ENCODE data around the gene GNPAT. TPM values are rescaled to one million over a fixed set of nuclear protein-coding genes. Genes with fewer than 3 reads are reported as not detected.

Gene GNPAT
- total RNA-seq, 2 experiments from 2014 or later: 60.4 to 62.0 TPM

Other genes with a start within 250 kb of the GNPAT start
- 10 to 100 TPM; 11.0 to 11.1 TPM for gene FAM89A, start 201.0 kb upstream of the GNPAT start, total RNA-seq
- gene TRIM67, start 79.2 kb upstream of the GNPAT start, total RNA-seq: not detected
- gene EXOC8, start 96.6 kb downstream of the GNPAT start, total RNA-seq: 10 to 100 TPM; 11.5 to 12.0 TPM
- gene SPRTN, start 97.1 kb downstream of the GNPAT start, total RNA-seq: 1 to 10 TPM; 6.0 to 9.1 TPM
- 1 to 10 TPM; 9.6 to 9.8 TPM for gene EGLN1, start 181.1 kb downstream of the GNPAT start, total RNA-seq

Data from activated naive CD4-positive, alpha-beta T cell treated with anti-CD3 and anti-CD28 coated beads for 36 hours (primary cell).